HCEC 1CT (cell line): ENCODE measurements around the gene RBMS1.
"Not testable (repeated sequence)": the region's sequence is repeated elsewhere in the genome, so short reads cannot be mapped to it uniquely, and the experiment has no call there.

Experiments used
- DNase-seq: peaks from one replicate; pipeline ENCODE4 v3.0.0-alpha.2; 2017

Gene RBMS1

GRCh38 chr2:160469164-160469563 lies 24.4 kb downstream of the RBMS1 start:
- no peak for DNase-seq

GRCh38 chr2:160467086-160467485 lies 26.5 kb downstream of the RBMS1 start:
- DNase-seq: no peak

GRCh38 chr2:160465406-160465805 lies 28.2 kb downstream of the RBMS1 start:
- DNase-seq: no peak

GRCh38 chr2:160465002-160465401 lies 28.6 kb downstream of the RBMS1 start:
- peak; percentile 48 for DNase-seq

GRCh38 chr2:160464017-160464416 lies 29.6 kb downstream of the RBMS1 start:
- DNase-seq: no peak

- no peak for DNase-seq
Observed at GRCh38 chr2:160463245-160463644, 30.4 kb downstream of the RBMS1 start.

- DNase-seq: no peak
Observed at GRCh38 chr2:160460333-160460731, 33.3 kb downstream of the RBMS1 start.

GRCh38 chr2:160459538-160460332 lies 33.9 kb downstream of the RBMS1 start:
- DNase-seq: no peak

- DNase-seq: no peak
Observed at GRCh38 chr2:160458718-160459453, 34.7 kb downstream of the RBMS1 start.

GRCh38 chr2:160457588-160457987 lies 36.0 kb downstream of the RBMS1 start:
- no peak for DNase-seq

GRCh38 chr2:160454070-160454797 lies 39.4 kb downstream of the RBMS1 start:
- no peak for DNase-seq

- DNase-seq: no peak
Observed at GRCh38 chr2:160453111-160453820, 40.3 kb downstream of the RBMS1 start.

- no peak for DNase-seq
Observed at GRCh38 chr2:160450486-160450885, 43.1 kb downstream of the RBMS1 start.

- DNase-seq: not testable (repeated sequence)
Observed at GRCh38 chr2:160448821-160449220, 44.8 kb downstream of the RBMS1 start.

- no peak for DNase-seq
Observed at GRCh38 chr2:160445673-160446072, 47.9 kb downstream of the RBMS1 start.

GRCh38 chr2:160442603-160443002 lies 51.0 kb downstream of the RBMS1 start:
- no peak for DNase-seq

GRCh38 chr2:160440888-160441287 lies 52.7 kb downstream of the RBMS1 start:
- no peak for DNase-seq

GRCh38 chr2:160439038-160439437 lies 54.6 kb downstream of the RBMS1 start:
- DNase-seq: not testable (repeated sequence)

GRCh38 chr2:160437273-160437672 lies 56.3 kb downstream of the RBMS1 start:
- no peak for DNase-seq

- no peak for DNase-seq
Observed at GRCh38 chr2:160434254-160434948, 59.2 kb downstream of the RBMS1 start.

- no peak for DNase-seq
Observed at GRCh38 chr2:160433466-160434140, 60.0 kb downstream of the RBMS1 start.

GRCh38 chr2:160432633-160433032 lies 61.0 kb downstream of the RBMS1 start:
- peak; percentile 89 for DNase-seq
